Kidney (tissue), 14 donors: ENCODE results near the gene KRTAP22-2. TPM values are rescaled to one million over a fixed set of nuclear protein-coding genes. Genes with fewer than 3 reads are reported as not detected.

ENCODE experiments used
- DNase-seq, 5 donors: peaks; one replicate each; pipeline ENCODE4 v3.0.0-alpha.2; 2013 to 2020
- FAIRE-seq: peaks from 2 replicates; lab custom pipeline; 2012; peaks lifted over from hg19 to GRCh38; lab: Jason Lieb, UNC
- H3K27ac ChIP-seq, 2 donors: one replicate each; pipeline ENCODE4 v1.7.0; 2013; ENCODE audit warnings: low read depth in 2 of 2, low read length in 2 of 2, inconsistent platforms in 1 of 2
- H3K27me3 ChIP-seq: one replicate; pipeline ENCODE4 v1.7.1; 2013; ENCODE audit warnings: low read length, inconsistent platforms; ENCODE audit not compliant: control insufficient read depth, insufficient read depth
- H3K36me3 ChIP-seq, 3 donors: one replicate each; pipeline versions ENCODE4 v1.7.0 to v1.7.1; 2013; ENCODE audit warnings: low read length in 3 of 3, control low read depth in 1 of 3, inconsistent platforms in 1 of 3; ENCODE audit not compliant: insufficient read depth in 3 of 3, control insufficient read depth in 2 of 3
- H3K4me1 ChIP-seq, 3 donors: one replicate each; pipeline versions ENCODE4 v1.7.0 to v1.7.1; 2013; ENCODE audit warnings: low read length in 3 of 3, inconsistent platforms in 1 of 3, low read depth in 1 of 3; ENCODE audit not compliant: control insufficient read depth in 2 of 3, insufficient read depth in 2 of 3
- H3K4me3 ChIP-seq, 3 donors: one replicate each; pipeline versions ENCODE4 v1.7.0 to v1.8.1; 2013; ENCODE audit warnings: low read length in 3 of 3, control low read depth in 1 of 3, inconsistent platforms in 1 of 3
- H3K9ac ChIP-seq, 3 donors: one replicate each; pipeline versions ENCODE4 v1.7.0 to v1.7.1; 2013; ENCODE audit warnings: low read length in 3 of 3, control low read depth in 1 of 3, inconsistent platforms in 1 of 3
- H3K9me3 ChIP-seq, 3 donors: one replicate each; pipeline versions ENCODE4 v1.7.0 to v1.7.1; 2013; ENCODE audit warnings: low read length in 3 of 3, control low read depth in 1 of 3, inconsistent platforms in 1 of 3; ENCODE audit not compliant: control insufficient read depth in 2 of 3, insufficient read depth in 1 of 3
- intact Hi-C: fragments of 100-400 bp; cut with DNase I; formaldehyde crosslinking; loops from one replicate; pipeline ENCODE4 v1.11.1; 2022
- polyA plus RNA-seq: library from polyadenylated mRNA; stranded (reverse); fragments of 350-450 nt; fragmentation: Illumina TruSeq; extraction: RNeasy Lipid Tissue Mini Kit (QIAGEN cat#74804); gene quantifications from one replicate; pipeline ENCODE4 v1.2.3, GENCODE V29; 2014; ENCODE audit warnings: low read depth, low replicate concordance; ENCODE audit not compliant: insufficient read depth
- total RNA-seq: library from RNA; stranded (reverse); fragmentation: NEBNext Ultra II Directional; extraction: Animal tissue kit (Norgen Biotek cat#: 25700); gene quantifications from one replicate; pipeline ENCODE4 v1.2.1, GENCODE V29; 2021
- TF ChIP-seq, protein P1 (sequence below): IDR thresholded peaks from 3 replicates; pipeline ENCODE4 v1.5.1; 2012; ENCODE audit warnings: mild to moderate bottlenecking, moderate library complexity, borderline replicate concordance; ENCODE audit not compliant: insufficient read depth; ENCODE audit errors: extremely low read depth
- donor health status: control.
- donor health status: control.
- donor health status: control.
- donor health status: control.
- donor health status: control.
- donor health status: DM: yes; HTN: yes; CAD: no.
- donor health status: Normal renal cell carcinoma (clear cell type).

The KRTAP22-2 gene
- total and polyA plus RNA-seq, 2 donors from 2014 or later: not detected

GRCh38 chr21:30615199-30615598 lies 25.0 kb upstream of the KRTAP22-2 start:
- intact Hi-C loops: no loop called here
- H3K27me3 ChIP-seq: no peaks in the 10 kb centered on the region
- H3K9me3 ChIP-seq: no peaks in the 10 kb centered on the region
- no peaks in the 10 kb centered on the region for H3K36me3 ChIP-seq
- no peak overlapping the region for H3K4me3 ChIP-seq
- DNase-seq: no peak
- H3K9ac ChIP-seq: no peak overlapping the region
- no peaks in the 10 kb centered on the region for H3K4me1 ChIP-seq
- FAIRE-seq: no peak
- H3K27ac ChIP-seq: no peak overlapping the region
- TF ChIP-seq, protein P1, sequence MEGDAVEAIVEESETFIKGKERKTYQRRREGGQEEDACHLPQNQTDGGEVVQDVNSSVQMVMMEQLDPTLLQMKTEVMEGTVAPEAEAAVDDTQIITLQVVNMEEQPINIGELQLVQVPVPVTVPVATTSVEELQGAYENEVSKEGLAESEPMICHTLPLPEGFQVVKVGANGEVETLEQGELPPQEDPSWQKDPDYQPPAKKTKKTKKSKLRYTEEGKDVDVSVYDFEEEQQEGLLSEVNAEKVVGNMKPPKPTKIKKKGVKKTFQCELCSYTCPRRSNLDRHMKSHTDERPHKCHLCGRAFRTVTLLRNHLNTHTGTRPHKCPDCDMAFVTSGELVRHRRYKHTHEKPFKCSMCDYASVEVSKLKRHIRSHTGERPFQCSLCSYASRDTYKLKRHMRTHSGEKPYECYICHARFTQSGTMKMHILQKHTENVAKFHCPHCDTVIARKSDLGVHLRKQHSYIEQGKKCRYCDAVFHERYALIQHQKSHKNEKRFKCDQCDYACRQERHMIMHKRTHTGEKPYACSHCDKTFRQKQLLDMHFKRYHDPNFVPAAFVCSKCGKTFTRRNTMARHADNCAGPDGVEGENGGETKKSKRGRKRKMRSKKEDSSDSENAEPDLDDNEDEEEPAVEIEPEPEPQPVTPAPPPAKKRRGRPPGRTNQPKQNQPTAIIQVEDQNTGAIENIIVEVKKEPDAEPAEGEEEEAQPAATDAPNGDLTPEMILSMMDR: no peak

GRCh38 chr21:30613836-30614235 lies 23.6 kb upstream of the KRTAP22-2 start, which contains the start of gene KRTAP6-1:
TSS of gene KRTAP6-1 (minus strand) at chr21:30613930. CDS start at chr21:30613904, 26 bp downstream.
- Histone ChIP-seq H3K4me3 (no peak within 1 kb of the TSS), H3K9ac (no peak within 1 kb of the TSS), H3K4me1 (no peaks in the 10 kb centered on the region), H3K27me3 (no peaks in the 10 kb centered on the region), H3K36me3 (no peaks in the 10 kb centered on the region), H3K9me3 (no peaks in the 10 kb centered on the region), H3K27ac (no peak within 1 kb of the TSS)
- intact Hi-C loops: no loop called here
- FAIRE-seq (no peak), DNase-seq (no peak)
- TF ChIP-seq, protein P1: no peak

DNA sequence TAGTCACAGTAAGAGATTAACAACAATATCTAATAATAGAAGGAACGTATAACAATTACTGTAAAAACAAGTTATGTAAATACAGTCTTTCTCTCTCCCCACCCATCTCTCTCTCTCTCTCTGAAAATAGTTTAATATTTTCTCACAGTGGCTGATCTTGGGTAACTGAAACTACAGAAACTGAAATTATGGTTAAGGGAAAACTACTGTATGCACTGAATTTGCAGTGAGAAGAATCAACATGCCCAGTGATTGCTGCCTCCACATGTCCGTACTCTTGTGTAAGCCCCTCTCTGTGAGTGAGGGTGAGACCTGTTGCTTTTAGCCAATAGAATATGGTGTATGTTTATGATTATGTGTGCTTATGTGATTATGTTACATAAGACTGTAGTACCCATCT lies 21.9 kb upstream of the KRTAP22-2 start:
- Histone ChIP-seq H3K36me3 (no peaks in the 10 kb centered on the region), H3K27me3 (no peaks in the 10 kb centered on the region), H3K4me1 (no peaks in the 10 kb centered on the region), H3K4me3 (no peak overlapping the region), H3K27ac (no peak overlapping the region), H3K9me3 (no peaks in the 10 kb centered on the region), H3K9ac (no peak overlapping the region)
- FAIRE-seq (no peak), DNase-seq (no peak)
- intact Hi-C loops: no loop called here
- TF ChIP-seq, protein P1: no peak

- intact Hi-C loops: no loop called here
- Histone ChIP-seq H3K27me3 (no peaks in the 10 kb centered on the region), H3K4me3 (no peak overlapping the region), H3K27ac (no peak overlapping the region), H3K36me3 (no peaks in the 10 kb centered on the region), H3K9ac (no peak overlapping the region), H3K9me3 (no peaks in the 10 kb centered on the region), H3K4me1 (no peaks in the 10 kb centered on the region)
- TF ChIP-seq, protein P1: no peak
- FAIRE-seq (no peak), DNase-seq (no peak)
These were observed 15.8 kb upstream of the KRTAP22-2 start for GRCh38 chr21:30605968-30606367.
